Heart left ventricle (tissue), 16 donors: ENCODE results near the gene CSNK2A3. TPM values are rescaled to one million over a fixed set of nuclear protein-coding genes. Genes with fewer than 3 reads are reported as not detected.

Experiments
- ATAC-seq, 4 donors: fragments of 200-7000 bp; cut with Tn5 transposase; one replicate each; pipeline ENCODE4 v1.9.1; 2020 to 2022; ENCODE audit warnings: moderate library complexity in 4 of 4, mild to moderate bottlenecking in 3 of 4, moderate number of reproducible peaks in 1 of 4
- DNase-seq, 5 donors: peaks; one replicate each; pipeline ENCODE4 v3.0.0-alpha.2; 2020
- H3K27ac ChIP-seq, 12 donors: fragments of 200-600 bp; sonication (generic) in 4 of 12; one replicate each; pipeline versions ENCODE4 v1.5.0 to v1.8.0; 2016 to 2022; ENCODE audit warnings: mild to moderate bottlenecking in 2 of 12
- H3K27me3 ChIP-seq, 9 donors: fragments of 200-600 bp; sonication (generic) in 2 of 9; one replicate each; pipeline versions ENCODE4 v1.5.1 to v1.8.0; 2016 to 2022; ENCODE audit warnings: mild to moderate bottlenecking in 3 of 9
- H3K36me3 ChIP-seq, 9 donors: fragments of 200-600 bp; sonication (generic) in 2 of 9; one replicate each; pipeline versions ENCODE4 v1.5.0 to v1.8.0; 2018 to 2022; ENCODE audit warnings: mild to moderate bottlenecking in 2 of 9
- H3K4me1 ChIP-seq, 12 donors: fragments of 200-600 bp; sonication (generic) in 4 of 12; one replicate each; pipeline versions ENCODE4 v1.5.0 to v1.8.0; 2016 to 2022; ENCODE audit warnings: mild to moderate bottlenecking in 3 of 12
- H3K4me3 ChIP-seq, 12 donors: fragments of 200-600 bp; sonication (generic) in 4 of 12; one replicate each; pipeline versions ENCODE4 v1.5.0 to v1.8.0; 2017 to 2022; ENCODE audit warnings: mild to moderate bottlenecking in 9 of 12, moderate library complexity in 4 of 12
- H3K9me3 ChIP-seq, 12 donors: fragments of 200-600 bp; sonication (generic) in 4 of 12; one replicate each; pipeline versions ENCODE4 v1.5.0 to v1.8.0; 2016 to 2022; ENCODE audit warnings: mild to moderate bottlenecking in 1 of 12
- CTCF ChIP-seq, 12 donors: fragments of 200-600 bp; sonication (generic) in 4 of 12; IDR thresholded peaks; one replicate each; pipeline versions ENCODE4 v1.5.0 to v1.8.0; 2018 to 2022; ENCODE audit warnings: antibody characterized with exemption in 12 of 12, mild to moderate bottlenecking in 5 of 12
- POLR2A ChIP-seq, 2 donors: fragments of 450-650 bp; IDR thresholded peaks; one replicate each; pipeline ENCODE4 v1.6.1; 2017; ENCODE audit warnings: antibody characterized with exemption in 2 of 2, mild to moderate bottlenecking in 2 of 2, moderate library complexity in 2 of 2
- WGBS, 4 donors: extraction: QIAGEN DNeasy Blood & Tissue Kit in 2 of 4; methylation state at CpG; one replicate each; pipeline versions ENCODE4 v1.1.5 to v1.1.7; 2013 to 2018; 5-methylcytosine and 5-hydroxymethylcytosine counted together
- intact Hi-C, 10 donors: fragments of 100-400 bp; cut with DNase I; formaldehyde crosslinking; loops; one replicate each; pipeline versions ENCODE4 v1.11.1 to v1.14.2; 2022
- polyA plus RNA-seq, 2 donors: library from polyadenylated mRNA; stranded (reverse); fragments of 200-250 nt; gene quantifications; one replicate each; pipeline ENCODE4 v1.2.3, GENCODE V29; 2013
- total RNA-seq, 9 donors: library from RNA; depleted of rRNA in 2 of 9; stranded (reverse); fragments of >200 nt in 2 of 9; fragmentation: NEBNext Ultra II Directional in 3 of 9; extraction: Animal tissue kit (Norgen Biotek cat#: 25700) in 3 of 9; gene quantifications; one replicate each; pipeline versions ENCODE4 v1.1.0 to v1.2.4, GENCODE V29; 2016 to 2023
- donor health status: ischemic (EF 13 %, LVEDD 7.1; RV severe dilation, severe dysfunction).
- donor health status: healthy with polysubstance abuse.
- donor health status: DM: no; HTN: yes; CAD: no.
- donor health status: DM: no; HTN: no; CAD: no.
- donor health status: ischemic (EF 25% LVEDD 6.9; RV normal size, moderate dysfunction).
- donor health status: ischemic (EF 25% LVEDD 5.7; RV mildly dilated, moderate dysfunction).
- donor health status: healthy.
- donor health status: DM: yes; HTN: yes; CAD: no.
- donor health status: ischemic (EF 35%, LVEDD 5.7; RV mildly dilated, moderate dysfunction).
- donor health status: nonischemic (EF 11% LVEDD 7.7; RV severe dilation, severe dysfunction).
- donor health status: DM: yes; HTN: yes; CAD: no.
- donor health status: PGD.
- donor health status: ischemic (EF 29% LVEDD 5.4; RV normal size, mild dysfunction).
- donor health status: nonischemic (EF 23%, LVEDD 6.1; RV moderate dilation, normal function).

Gene CSNK2A3
- total and polyA plus RNA-seq, 11 donors: 0.34 to 2.1 (median 1.3) TPM

- TF ChIP-seq POLR2A (IDR thresholded peaks at IDR 0.05): no peak
- no peak for TF ChIP-seq CTCF (IDR thresholded peaks at IDR 0.05)
- Histone ChIP-seq H3K27ac (no peak overlapping the region), H3K36me3 (no peaks in the 10 kb centered on the region), H3K27me3 (no peaks in the 10 kb centered on the region), H3K4me3 (no peak overlapping the region), H3K9me3 (no peaks in the 10 kb centered on the region), H3K4me1 (peaks cover 0 to 34% (median 9%) of the 10 kb centered on the region in 12 donors)
- intact Hi-C loops: loop anchor here in 1 of 10 donors (10.0 kb wide), 1 partner anchor 359 kb away; no protein-coding TSS in a partner anchor
- ATAC-seq: no peak
- no peak for DNase-seq
Observed at GRCh38 chr11:11394241-11394640, 41.2 kb upstream of the CSNK2A3 start.

DNA sequence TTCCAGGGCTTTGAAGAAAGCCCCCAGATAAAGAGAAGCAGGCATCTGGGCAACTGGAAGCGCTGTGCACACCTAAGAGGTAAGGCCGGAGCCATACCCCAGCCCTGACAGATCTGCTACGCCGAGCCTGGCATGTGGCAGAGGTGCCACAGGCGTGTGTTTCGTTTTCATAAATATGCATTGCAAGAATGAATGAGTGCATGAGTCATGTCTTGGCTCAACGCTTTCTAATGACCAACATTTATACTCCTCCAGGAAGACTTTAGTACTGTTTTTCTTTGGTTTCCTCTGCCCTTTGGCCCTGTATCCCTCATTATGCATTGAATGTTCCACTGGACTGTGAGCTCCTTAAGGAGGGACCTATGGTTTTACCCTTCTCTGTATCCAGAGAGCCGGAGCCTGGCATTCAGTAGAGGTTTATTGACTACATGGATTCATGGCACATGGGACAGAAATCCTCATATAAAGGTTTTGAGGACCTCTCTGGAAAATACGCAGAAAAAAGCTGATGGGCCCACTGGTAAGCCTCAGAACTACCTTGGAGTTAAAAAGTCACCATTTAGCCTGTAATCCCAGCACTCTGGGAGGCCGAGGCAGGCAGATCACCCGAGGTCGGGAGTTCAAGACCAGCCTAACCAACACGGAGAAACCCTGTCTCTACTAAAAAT, 38.9 kb upstream of the CSNK2A3 start:
- TF ChIP-seq POLR2A (IDR thresholded peaks at IDR 0.05) (no peak), CTCF (IDR thresholded peaks at IDR 0.05) (no peak)
- Histone ChIP-seq H3K9me3 (no peaks in the 10 kb centered on the region), H3K27ac (no peak overlapping the region), H3K4me3 (no peak overlapping the region), H3K27me3 (no peaks in the 10 kb centered on the region), H3K36me3 (no peaks in the 10 kb centered on the region), H3K4me1 (peaks cover 0 to 32% (median 11%) of the 10 kb centered on the region in 12 donors)
- DNase-seq: no peak
- WGBS, 4 donors: 83 to 87% (median 85%) methylated on average over 13 of the region's 13 CpGs
- intact Hi-C loops: loop anchor here in 1 of 10 donors (10.0 kb wide), 1 partner anchor 357 kb away; no protein-coding TSS in a partner anchor
- peak in 2 of 4 donors; percentile 7 to 48 for ATAC-seq

DNA sequence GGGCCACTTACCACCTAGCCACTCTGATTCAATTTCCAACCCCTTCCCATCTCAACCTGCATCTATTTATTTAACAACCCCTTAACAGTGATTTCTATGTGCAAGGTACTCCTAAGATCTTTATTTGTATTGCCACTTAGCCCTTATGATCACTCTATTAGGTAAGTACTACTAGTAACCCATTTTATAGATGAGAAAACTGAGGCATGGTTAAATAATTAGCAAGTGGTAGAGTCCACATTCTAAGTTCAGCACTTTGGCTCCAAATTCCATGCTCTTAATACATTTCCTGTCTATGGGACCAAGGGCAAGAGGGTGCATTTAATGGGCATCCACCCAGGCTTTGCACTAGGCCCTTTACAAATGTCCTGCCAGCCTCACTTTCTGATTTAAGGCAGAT, 38.1 kb upstream of the CSNK2A3 start:
- ATAC-seq (no peak), DNase-seq (no peak)
- H3K4me3 ChIP-seq: no peak overlapping the region
- intact Hi-C loops: loop anchor here in 1 of 10 donors (10.0 kb wide), 1 partner anchor 356 kb away; no protein-coding TSS in a partner anchor
- H3K27ac ChIP-seq: no peak overlapping the region
- no peak for TF ChIP-seq POLR2A (IDR thresholded peaks at IDR 0.05)
- TF ChIP-seq CTCF (IDR thresholded peaks at IDR 0.05): no peak
- H3K9me3 ChIP-seq: no peaks in the 10 kb centered on the region
- peaks cover 0 to 24% (median 11%) of the 10 kb centered on the region in 12 donors for H3K4me1 ChIP-seq
- no peaks in the 10 kb centered on the region for H3K36me3 ChIP-seq
- no peaks in the 10 kb centered on the region for H3K27me3 ChIP-seq

- ATAC-seq: no peak
- H3K27ac ChIP-seq: no peak overlapping the region
- H3K9me3 ChIP-seq: no peaks in the 10 kb centered on the region
- no peaks in the 10 kb centered on the region for H3K27me3 ChIP-seq
- TF ChIP-seq CTCF (IDR thresholded peaks at IDR 0.05) (no peak), POLR2A (IDR thresholded peaks at IDR 0.05) (no peak)
- WGBS, 4 donors: 97 to 98% (median 97%) methylated on average over 5 of the region's 5 CpGs
- H3K36me3 ChIP-seq: no peaks in the 10 kb centered on the region
- no peak for DNase-seq
- peaks cover 0 to 24% (median 11%) of the 10 kb centered on the region in 12 donors for H3K4me1 ChIP-seq
- no peak overlapping the region for H3K4me3 ChIP-seq
- intact Hi-C loops: loop anchor here in 1 of 10 donors (10.0 kb wide), 1 partner anchor 355 kb away; no protein-coding TSS in a partner anchor
Observed at GRCh38 chr11:11390068-11390771, 37.2 kb upstream of the CSNK2A3 start.
